LHCN-M2 (cell line): ENCODE measurements around the gene ZNFX1. TPM values are rescaled to one million over a fixed set of nuclear protein-coding genes. Genes with fewer than 3 reads are reported as not detected.
A peak's percentile ranks its signal among the peaks of the same experiment; 100 is the strongest.
"Not testable (repeated sequence)": the region's sequence is repeated elsewhere in the genome, so short reads cannot be mapped to it uniquely, and the experiment has no call there.

Experiments used
- DNase-seq: peaks from one replicate; pipeline ENCODE4 v3.0.0-alpha.2; 2012; ENCODE audit warnings: low read depth
- polyA plus RNA-seq: library from polyadenylated mRNA; unstranded; fragments of >200 nt; gene quantifications from one replicate; pipeline ENCODE4 v1.2.1, GENCODE V29; 2012; ENCODE audit warnings: missing spikeins
- total RNA-seq: library from RNA; depleted of rRNA; stranded (reverse); fragments of >200 nt; gene quantifications from 2 replicates; pipeline ENCODE4 v1.2.3, GENCODE V29; 2014; rRNA removed

ZNFX1 gene
- 42.9 and 55.8 TPM in 2 replicates for total RNA-seq
- 29.5 TPM for polyA plus RNA-seq

DNA sequence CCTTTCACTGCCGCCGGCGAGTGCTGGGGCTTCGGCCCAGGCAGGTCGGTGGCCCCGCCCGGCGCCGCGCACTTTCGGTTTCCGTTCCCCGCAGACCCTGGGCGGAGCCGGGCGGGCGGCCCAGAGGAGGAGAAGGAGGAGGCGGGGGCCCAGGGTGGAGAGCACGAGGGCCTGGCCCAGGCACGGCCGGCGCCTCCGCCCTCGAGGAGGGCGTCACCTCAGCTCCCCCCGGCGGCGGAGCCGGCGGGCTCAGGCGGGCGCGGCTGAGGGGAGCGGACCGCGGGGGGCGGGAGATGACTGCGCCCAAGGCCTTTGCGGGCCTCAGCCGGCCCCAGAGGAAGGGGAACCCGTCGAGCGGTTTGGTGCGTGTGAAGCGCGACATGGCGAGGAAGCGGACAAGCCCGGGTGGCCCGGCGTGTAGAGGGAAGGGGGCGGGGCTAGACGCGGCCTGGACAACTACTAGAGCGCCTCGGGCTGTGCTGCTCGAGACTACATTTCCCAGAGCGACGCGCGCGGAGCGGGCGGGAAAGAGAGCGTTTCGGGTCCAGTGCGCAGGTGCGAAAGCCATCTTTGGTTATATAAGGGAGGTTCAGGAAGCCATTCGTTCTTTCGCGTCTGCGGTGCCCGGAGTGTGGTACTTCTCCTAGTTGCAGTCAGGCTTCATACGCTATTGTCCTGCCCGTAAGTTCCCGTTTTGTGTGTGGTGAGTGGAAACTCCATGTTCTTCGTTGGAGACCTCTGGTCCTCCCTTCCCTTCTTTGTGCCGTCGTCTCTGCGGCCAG, at the start of gene ZNFX1:
Gene ZNFX1 (minus strand): TSS at position 22 of the 782 bp plus-strand sequence. CDS start 2,218 bp downstream, outside the sequence.
- DNase-seq = peak; percentile 98

DNA sequence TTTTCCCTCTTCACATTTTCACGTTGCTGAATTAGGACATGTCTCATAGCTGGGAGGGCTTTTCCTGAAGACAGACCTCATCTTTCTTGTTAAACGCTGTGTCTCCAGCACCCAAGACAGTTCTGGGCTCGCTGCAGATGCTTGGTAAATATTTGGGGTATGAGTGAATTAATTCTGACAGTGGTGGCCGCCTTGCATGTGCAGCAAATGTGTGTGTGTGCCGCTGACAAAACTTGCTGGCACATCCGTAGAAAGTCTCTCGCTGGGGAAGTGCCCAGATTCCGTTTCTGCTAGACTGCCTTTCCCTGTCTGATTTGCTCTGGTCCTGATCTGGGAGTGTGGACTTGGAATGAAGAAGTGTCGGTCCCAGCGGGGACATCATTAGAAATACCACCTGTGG, 48.2 kb upstream of the ZNFX1 start:
- DNase-seq = peak; percentile 17

DNA sequence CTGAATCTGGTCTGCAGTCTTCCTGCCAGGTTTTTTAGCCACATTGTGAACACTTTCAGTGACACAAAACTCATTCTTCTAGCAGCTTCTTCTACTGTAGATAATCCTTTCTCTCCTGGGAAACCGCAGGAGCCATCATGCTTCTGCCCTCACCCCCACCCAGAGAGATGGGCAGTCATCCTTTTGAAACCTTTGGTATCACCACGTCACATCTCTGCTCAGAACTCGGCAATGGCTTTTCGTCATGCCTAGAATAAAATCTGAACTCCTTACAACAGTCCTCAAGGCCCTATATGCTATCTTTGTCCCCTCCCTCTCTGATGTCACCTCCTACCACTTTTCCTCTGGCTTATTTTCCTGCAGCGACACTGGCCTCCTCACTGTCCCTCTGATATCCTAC, 46.4 kb upstream of the ZNFX1 start:
- no peak for DNase-seq

DNA sequence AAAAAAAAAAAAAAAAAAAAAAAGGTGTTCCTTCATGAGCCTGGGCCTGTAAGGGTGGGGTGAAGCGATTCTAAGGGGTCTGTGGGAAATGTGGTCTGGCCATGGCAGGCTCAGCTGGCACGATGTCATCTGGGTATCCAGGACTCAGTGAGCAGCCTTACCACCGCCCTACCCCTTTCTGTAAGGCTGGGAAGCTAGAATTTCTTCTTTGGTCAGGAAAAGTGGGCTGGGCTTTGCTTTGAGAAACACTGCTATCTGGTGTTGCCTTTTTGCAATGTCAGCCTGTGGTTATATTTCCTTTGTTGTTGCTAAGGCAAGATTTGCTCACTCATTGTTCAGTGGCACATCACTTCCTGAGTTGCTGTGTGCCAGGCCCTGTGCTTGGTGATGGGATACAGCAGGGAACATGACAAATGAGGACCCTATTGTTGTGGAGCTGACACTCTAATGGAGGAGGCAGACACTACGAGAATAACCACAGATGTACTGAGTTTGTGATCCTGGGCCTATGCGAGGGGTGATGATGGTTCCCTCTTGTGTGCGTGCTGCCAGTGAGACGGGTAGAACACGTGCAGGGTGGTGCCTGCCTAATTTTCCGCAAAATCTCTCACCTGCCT, 45.9 kb upstream of the ZNFX1 start:
- peak; percentile 76 for DNase-seq

DNA sequence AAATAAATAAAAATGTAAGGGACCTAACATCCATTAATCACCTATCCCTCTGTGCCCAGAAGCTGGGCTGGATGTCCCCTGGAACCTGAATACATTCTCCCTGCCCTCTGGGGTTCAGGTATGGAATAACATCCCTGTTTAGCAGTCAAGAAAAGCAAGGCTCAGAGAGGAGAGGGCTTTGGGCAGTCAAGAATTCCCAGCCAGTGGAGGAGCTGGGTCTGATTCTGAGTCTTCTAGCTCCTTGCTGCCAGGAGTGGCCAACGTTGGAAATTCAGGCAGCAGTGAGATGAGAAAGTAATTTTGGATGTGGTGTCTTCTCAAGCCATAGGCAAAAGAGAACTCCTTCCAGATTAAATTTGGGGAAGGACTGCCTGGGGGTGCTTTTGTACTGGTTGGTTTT, 42.6 kb upstream of the ZNFX1 start:
- peak; percentile 54 for DNase-seq

DNA sequence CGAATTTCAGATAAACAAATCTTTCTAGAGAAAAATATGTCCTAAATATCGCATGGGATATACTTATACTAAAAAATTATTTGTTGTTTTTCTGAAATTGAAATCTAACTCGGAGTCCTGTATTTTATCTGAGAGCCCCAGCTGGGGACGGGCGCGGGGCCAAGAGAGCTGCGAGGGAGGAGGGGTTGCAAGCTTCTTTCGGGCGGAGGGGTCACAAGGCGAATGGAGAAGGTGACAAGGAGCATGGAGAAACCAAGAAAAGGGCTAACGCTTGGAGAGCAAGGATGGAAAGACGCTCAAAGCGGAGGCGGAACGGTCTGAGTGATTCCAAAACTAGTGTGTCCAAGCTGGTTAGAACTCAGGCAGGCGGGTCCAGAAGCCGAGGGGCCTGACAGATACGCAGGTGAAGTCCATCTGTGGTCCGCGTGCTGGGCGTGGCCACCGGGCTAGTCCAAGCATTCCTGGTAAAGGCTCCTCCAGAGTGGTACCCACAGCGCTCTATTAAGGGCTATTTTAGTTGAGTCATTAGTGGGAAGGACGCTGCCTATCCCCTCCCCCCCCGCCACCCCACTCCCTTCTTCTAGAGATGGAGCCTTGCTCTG, 41.5 kb upstream of the ZNFX1 start:
- DNase-seq = no peak

DNA sequence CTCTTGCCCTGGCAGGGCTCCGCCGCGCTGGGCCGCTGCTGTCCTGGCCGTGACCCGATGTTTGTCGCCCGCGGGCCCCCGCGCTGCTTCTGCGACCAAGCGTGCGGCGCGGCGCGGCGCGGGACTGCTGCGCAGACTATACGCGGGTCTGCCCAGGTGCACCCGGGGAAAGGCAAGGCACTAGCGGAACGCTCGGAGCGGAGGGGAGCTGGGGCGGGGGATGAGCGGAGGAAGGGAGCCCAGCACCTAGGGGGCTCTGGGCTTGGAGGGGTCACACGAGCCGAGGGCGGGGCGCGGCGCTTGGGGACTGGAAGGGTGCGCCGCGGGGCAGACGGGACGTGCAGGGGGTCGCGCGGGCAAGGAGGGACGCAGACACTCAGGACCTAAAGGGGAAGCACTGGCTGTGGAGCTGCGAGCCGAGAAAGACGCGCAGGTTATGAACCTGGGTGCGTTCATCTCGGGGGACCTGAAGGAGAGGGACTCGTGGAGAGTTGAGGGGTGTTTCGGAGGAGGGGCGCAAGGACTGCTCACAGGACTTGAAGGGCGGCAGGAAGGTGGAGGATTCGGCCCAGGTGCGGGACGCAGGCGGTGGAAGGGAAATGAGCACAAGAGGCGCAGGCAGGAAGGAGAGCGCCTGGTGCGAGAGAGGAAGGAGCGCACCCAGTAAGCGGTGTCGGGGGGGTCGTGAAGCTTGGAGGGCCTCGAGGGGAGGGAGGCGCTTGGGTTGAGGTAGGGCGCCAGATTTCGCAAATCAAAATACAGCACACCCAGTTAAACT, 40.8 kb upstream of the ZNFX1 start:
- DNase-seq = no peak

DNA sequence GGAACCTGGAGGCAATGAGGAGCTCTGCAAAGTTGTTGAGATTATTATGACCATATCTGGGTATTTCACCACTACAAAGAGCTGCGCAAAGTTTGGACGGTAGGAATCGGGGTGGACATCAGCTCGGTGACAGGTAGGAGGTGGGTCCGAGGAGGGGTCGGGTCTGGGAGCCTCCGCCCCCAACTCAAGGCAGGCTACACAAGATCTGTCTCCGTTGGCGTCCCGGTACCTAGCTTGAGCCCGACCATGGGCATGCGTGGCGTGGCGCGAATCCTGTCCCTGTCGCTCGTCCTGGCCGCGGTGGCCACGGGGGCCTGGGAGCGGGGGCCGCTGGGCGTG, 40.2 kb upstream of the ZNFX1 start:
- DNase-seq = no peak

DNA sequence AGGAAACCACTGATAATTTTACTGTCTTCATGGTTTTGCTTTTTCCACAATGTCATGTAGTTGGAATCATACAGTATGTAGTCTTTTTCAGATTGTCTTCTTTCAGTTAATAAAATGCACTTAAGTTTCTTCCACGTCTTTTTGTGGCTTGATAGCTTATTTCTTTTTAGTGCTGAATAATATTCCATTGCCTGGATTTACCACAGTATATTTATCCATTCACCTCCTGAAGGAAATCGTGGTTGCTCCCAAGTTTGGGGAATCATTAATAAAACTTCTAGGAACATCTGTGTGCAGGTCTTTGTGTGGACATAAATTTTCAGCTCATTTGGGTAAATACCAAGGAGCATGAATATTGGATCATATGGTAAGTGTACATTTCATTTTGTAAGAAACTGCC, 38.8 kb upstream of the ZNFX1 start:
- no peak for DNase-seq

DNA sequence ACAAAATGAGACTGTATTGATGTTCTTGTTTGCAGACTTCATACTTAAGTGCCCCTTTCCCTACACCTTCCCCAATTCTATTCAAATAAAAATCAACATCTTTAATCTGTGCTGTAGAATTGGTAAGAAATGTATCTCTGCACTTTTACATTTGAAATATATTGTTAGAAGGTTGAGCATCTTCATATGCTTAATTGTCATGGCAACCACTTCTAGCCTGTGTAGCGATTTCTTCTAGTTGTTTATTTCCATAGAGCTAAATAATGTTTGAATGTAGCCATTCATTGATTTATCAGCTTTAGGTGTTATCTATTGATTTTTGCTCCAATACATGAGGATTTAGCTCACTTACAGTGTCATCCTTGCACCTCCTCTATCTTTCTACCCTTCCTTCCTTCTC, 37.7 kb upstream of the ZNFX1 start:
- DNase-seq = no peak

DNA sequence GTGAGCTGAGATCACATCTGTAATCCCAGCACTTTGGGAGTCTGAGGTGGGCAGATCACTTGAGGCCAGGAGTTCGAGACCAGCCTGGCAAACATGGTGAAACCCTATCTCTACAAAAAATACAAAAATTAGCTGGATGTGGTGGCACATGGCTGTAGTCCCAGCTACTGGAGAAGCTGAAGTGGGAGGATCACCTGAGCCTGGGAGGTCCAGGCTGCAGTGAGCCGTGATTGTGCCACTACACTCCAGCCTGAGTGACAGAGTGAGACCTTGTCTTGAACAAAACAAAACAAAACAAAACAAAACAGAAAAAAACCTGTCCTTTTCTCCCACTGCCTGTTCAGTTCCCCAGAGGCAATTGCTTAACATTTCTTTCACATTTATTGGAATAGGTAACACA, 36.2 kb upstream of the ZNFX1 start:
- DNase-seq = not testable (repeated sequence)

DNA sequence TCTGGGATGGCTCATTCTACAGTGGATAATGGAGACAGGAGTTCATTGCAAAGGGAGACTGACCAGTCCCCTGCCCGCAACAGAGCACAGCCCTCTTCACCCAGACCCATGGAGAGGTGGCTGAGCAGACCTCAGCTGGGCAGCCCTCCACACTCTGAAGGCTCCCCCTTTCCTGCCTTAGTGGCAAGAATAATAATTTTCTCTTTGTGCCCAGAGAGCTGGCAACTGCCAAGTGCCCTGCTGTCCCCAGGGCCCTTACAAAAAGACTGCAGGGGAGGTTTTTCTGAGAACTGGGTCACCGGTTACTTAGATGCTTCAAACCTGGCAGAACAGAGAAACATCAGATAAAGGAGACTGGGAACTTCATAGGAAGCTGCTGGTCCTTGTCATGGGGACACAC, 35.4 kb upstream of the ZNFX1 start:
- DNase-seq = no peak

DNA sequence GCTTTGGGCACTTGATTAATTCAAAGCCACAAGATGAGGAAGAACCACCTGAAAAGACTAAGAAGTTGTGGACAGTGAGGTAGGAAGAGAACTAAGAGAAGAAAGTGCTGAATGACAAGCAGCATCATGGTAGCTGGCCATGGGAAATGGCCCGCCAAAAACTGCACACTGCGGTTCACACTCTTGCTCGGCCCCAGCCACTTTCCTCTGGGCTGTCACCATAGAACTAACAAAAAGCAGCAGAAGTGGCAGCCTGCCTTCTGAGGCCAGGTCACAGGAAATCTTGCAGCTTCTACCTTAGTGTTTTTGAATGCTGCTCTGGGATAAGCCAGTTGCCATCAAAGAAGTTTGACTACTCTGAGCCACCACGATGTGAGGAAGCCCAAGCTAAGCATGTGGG, 34.8 kb upstream of the ZNFX1 start:
- no peak for DNase-seq

DNA sequence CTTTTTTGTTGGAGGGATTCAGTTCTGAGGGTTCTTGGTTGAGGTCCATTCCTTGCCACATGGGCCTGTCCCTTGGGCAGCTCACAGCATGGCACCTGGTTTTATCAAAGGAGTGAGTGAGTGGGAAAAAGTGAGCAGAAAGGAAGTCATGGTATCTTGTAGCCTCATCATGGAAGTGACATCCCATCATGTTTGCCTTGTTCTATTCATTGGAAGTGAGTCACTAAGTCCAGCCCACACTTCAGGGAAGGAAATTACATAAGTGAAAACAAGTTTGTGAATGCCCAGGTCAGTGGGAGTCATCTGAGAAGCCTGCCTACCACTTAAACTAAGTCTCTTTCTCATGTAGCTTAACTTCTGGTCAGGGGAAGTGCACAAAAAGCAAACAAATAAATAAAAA, 32.8 kb upstream of the ZNFX1 start:
- DNase-seq = peak; percentile 26

DNA sequence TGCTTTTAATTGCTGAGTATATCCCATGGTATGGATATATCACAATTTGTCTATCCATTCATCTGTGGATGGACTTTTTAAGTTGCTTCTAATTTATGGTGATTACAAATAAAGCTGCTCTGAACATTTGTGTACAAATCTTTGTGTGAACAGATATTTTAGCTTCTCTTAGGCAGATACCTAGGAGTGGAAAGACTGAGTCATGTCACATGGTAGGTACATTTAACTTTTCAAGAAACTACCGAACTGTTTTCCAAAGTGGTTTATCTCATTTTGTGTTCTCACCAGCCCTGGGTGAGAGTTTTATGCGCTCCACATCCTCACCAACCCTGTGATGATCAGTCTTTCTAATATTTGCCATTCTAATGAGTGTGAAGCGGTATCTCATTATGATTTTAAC, 31.0 kb upstream of the ZNFX1 start:
- no peak for DNase-seq

DNA sequence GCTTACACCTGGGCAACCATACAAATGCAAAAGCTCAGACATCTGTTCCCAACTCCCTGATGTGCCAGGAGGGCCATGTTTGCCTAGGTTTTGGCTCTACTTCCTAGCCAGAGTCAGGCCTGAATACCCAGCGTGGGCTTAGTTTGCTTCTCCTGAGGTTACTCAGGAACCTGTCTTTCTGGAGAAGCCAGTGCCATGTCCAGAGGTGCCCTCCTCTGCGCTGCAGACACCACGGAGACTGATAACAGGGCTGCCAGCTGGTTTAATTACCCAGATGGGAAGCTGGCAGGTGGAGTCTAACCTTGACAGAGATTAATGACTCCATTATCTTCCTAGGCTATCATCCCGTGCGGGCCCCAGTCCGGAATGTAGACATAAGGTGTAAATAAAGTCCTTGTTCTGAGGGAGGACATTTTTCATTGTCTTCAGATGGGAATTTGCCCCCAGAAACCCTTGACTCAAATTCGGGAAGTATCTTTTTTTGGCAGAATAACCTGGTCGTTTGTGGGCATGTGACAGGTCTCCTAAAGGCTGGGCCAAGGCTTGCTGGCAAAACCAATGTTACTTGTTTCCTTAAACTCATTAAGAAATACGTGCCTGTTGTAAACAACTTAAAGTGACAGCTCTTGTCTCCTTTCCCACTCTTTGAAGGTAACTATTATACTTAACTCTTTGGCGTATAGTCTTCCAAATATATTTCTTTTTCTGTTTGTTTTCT, 29.2 kb upstream of the ZNFX1 start:
- no peak for DNase-seq

DNA sequence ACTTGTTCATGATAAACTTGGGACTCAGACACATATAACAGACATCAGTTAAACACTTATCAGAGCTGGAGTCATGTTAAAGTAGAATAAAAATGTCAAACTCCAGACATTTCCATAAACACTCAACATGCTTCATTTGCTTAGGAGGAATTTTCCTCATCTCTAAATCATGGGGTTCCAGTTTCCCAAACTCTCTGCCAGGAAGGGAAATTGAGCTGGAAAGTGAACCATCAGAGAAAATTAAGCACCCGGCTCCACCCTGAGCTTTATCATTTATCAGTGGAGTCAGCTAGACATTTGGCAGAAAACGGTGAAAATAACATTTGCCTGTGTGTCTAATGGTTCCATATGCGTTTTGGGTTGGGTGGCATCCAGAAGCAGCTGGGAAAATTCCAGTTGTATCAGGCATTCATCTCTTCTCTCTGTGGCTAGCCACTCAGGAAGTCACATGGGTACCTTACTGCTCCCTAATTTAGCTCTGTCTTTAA, 25.3 kb upstream of the ZNFX1 start:
- DNase-seq = peak; percentile 63

DNA sequence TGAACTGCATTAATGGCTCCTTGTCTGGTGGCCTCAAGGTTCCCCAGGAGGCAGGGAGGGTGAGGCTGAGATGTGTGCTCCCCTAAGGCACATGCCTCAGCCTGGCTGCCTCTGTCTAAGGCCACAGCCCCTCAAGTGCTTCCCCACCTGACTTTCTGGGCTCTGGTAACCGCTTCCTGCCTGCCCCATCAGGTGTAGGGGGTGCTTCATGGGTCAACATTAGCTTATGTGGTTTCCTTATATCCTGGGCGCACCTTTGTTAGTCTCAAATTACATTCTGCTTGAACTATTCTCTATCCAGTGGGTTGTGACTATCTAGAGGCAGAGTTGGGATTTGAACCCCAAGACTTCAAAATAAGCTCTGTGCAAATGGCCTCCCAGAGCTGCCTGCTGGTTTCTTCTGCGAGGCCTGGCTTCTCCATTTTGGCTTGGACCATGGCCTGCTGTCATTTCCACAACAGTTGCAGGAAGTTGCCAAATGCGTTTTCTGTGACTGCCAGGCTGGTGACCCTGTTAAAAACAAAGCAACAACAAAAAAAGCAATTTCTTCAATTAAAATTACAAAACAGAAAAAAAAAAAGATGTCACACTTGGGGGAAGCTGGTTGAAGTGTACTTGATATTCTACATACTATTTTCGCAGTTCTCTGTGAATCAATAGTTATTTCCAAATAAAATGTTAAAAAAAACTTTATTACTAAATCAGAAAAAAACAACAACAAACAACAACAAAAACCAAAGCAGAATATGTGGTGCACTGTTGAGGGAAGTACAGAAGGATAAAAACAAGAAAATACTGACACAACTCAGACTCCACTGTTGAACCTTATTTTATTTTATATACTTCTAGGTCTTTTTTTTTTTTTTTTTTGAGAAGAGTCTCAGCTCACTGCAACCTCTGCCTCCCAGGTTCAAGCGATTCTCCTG, 20.0 kb upstream of the ZNFX1 start:
- DNase-seq = no peak

DNA sequence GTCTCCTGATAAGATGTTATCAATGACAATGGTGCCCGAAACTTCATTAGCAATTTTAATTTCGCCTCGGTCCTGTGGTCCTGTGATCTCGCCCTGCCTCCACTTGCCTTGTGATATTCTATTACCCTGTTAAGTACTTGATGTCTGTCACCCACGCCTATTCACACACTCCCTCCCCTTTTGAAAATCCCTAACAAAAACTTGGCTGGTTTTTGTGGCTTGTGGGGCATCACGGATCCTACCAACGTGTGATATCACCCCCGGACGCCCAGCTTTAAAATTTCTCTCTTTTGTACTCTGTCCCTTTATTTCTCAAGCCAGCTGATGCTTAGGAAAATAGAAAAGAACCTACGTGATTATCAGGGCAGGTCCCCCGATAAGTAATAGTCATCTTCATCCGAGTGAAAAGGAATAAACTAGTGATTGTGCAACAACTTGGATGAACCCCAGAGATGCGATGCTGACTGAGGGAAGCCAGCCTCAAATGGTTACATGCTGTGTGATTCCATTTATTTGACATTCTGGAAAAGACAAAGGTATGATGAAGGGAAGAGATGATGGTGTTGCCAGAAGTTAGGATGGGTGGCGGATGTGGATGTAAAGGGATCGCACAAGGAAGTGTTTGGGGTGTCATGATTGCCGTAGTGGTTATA, 16.3 kb upstream of the ZNFX1 start:
- DNase-seq = not testable (repeated sequence)

DNA sequence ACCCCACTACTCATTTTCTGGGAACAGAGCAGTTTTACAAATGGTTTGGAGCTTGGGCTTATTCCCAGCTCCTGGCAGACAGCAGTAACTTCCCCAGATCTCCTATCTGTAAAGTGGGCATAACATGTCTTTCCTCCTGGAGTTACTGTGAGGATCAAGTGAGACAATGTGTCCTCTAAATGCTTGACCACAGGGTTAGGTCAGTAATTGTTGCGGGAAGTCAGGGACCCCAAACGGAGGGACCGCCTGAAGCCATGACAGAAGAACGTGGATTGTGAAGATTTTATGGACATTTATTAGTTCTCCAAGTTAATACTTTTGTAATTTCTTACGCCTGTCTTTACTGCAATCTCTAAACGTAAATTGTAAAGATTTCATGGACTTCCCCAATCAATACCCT, 15.3 kb upstream of the ZNFX1 start:
- DNase-seq = no peak
